Right renal pelvis (tissue), 4 donors: ENCODE results near the gene SUN2. TPM values are rescaled to one million over a fixed set of nuclear protein-coding genes. Genes with fewer than 3 reads are reported as not detected.

Experiments
- DNase-seq, 4 donors: peaks; one replicate each; pipeline ENCODE4 v3.0.0-alpha.2; 2013; ENCODE audit warnings: low read depth in 4 of 4, low spot score in 3 of 4, missing footprints in 1 of 4
- polyA plus RNA-seq, 4 donors: library from polyadenylated mRNA; unstranded; fragments of 120-200 nt; gene quantifications; one replicate each; pipeline ENCODE4 v1.2.1, GENCODE V29; 2013; ENCODE audit not compliant: insufficient read length in 4 of 4

The SUN2 gene
- polyA plus RNA-seq, 4 donors, result 54.3 to 67.7 (median 56.6) TPM

DNA sequence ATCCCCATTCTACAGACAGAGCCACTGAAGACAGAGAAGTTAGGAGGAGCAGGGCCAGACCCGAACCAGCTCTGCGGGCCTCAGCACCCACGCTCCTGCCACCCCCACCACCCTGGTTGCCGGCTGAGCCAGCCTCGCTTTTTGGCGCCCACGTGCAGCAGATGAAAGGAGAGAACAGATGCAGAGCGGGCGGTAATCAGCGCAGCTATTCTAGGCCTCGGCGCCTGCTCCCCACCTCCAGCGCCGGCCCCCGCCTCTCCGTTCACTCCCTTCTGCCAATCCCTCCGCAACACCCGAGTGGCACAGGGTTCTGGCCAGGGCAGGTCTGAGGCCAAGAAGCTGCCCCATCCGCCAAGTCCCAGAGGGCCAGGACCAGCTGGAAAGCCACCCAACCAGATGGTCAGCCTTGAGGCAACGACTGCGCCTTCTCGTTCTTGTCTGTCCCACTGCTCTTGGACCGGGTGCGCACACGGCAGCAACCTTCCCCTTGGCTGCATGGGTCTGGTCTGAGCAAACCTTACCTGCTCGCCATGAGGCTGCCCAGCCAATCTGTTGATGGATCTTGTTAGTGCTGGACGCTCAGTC, 21.4 kb upstream of the SUN2 start:
- DNase-seq, result no peak

DNA sequence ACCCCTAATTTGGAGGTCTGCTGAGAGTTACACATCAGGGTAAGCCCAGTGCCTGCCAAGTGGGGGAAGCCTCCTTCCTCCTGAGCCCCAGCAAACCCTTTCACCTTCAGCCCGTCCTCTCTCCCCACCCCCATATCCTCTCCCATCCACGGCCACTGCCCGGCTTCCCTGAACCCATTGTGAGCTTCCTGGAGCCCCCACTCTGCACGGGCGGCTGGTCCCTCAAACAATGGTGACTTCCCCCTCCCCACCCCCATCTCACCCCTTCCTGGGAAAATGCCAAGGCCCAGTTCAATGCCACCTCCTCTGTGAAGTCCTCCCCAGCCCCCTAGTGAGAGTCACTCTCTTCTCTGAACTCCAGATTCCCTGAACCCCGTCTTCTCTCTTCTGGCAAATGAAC, 20.3 kb upstream of the SUN2 start:
- DNase-seq, result no peak

DNA sequence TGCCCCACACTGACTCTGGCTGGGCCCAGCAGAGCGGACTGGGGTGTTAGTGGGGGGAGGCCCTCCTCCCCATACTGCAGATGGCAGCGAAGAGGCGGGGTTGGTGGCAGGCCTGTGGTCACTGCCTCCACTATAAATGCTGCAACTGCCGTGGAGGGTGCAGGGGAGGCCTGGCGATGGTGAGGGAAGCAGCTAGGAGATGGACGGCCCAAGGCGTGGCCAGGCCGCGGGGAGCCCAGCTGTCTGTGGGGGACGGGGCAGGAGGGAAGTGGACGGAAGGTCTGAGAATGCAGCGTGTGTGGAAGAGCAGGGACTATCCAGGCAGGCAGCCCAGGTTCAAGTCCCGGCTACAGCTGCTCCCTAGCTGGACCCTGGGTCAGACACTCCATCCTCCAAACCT, 19.9 kb upstream of the SUN2 start:
- DNase-seq, result no peak

DNA sequence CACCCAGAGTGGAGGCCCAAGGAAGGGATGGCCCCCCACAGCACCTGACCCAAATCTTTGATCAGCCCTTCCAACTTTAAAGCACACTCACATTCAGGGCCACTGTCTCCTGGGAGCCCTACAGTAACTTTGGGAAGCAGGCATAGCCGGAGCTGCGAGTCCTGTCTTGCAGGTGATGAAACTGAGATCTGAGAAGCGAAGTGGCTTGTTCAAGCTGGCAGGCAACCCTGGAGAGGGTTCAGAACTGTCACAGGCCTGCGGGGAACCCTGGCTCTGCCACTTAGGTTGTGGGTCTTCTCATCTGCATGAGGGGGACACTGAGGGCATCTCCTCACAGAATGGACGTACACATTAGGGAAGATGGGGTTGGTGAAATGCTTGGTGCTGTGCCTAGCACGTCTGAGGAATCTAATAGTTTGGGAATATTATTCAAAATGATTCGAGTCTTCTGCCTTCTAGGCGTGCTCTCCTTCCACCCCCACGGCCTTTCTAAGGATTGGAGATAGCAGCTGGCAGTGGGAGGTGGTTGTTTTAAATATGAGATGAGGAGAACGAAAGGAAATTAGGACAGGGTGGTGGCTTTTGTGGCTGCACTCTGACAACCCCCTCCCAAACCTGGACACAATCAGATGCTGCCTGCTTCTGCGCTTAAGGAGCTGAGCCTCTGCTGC, 18.8 kb upstream of the SUN2 start:
- DNase-seq, result no peak

DNA sequence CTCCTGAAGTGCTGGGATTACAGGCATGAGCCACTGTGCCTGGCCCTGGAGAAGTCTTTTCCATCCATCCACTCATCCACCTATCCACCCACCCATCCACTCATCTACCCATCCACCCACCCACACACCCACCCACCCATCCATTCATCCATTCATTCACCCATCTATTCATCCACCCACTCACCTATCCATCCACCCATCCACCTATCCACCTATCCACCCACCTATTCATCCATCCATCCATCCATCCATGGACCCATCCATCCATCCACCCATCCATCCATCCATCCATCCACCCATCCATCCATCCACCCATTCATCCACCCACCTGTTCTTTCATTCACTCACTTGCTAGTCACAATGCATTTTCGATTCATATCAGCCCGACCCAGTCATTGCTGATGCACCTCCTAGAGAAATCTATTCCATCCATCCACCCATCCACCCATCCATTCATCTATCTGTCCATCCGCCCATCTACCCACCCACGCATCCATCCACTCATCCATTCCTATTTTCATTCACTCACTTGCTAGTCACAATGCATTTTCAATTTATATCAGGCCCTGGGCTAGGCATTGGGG, 17.7 kb upstream of the SUN2 start:
- no peak for DNase-seq

DNA sequence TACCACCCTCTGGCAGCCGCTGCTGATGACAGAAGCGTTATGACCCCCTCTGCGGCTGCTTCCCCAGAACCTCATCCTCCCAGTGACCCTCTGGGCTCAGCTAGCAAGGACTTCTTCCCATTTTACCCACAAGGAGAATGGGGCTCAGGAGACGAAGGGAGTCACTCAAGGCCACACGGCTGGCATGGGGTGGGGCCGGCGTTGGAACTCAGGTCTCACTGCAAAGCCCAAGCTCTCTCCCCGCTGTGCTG, 16.8 kb upstream of the SUN2 start:
- DNase-seq, result no peak

DNA sequence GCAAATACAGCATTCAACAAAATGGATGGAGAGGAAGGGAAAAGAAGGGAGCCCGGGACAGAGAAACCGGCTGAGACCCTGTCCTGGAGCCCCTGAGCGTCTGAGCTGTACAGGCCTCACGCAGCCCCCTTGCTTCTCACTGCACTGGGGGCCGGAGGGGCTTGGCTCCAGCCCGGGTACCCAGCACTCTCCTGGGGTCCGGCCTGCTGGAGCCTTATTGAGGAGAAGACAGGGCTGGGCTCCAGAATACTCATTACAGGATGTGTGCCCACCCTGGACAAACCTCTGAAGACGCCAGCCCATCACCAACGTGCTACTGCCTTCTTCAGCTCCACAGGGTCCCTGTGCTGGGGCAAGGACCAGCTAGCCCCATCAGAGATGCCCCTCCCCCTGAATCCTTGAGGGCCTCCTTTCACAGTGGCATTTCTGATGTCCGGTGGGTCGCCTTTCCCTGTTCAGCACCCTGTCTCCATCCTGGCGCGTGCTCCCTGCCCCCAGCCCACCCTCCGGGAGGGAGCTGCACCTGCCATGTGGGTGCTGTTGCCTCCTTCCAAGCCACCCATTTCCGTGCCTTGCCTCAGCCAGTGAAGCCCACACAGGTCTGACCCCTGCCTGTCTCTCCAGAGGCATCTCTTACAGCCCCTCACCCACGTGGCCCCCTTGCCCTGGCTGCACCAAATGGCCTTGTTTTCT, 14.6 kb upstream of the SUN2 start:
- DNase-seq, result no peak

DNA sequence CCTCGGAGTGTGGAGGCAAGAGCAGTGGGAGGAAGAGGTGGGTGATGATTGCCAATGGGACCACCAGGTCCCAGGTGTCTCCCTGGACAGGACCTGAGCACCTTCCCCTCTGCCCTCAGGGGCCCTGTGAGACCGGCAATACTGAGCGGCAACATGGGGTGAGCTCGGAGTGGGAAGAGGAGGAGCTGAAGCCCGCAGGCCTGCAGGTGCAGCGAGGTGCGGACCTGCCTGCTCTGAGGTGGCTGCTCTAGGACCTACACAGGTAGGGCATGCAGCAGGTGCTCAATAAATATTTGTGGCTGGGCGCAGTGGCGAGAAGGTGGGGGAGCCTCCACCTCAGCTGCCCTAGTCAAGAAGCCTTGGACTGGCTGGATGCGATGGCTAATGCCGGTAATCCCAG, 12.2 kb upstream of the SUN2 start:
- DNase-seq, result no peak

DNA sequence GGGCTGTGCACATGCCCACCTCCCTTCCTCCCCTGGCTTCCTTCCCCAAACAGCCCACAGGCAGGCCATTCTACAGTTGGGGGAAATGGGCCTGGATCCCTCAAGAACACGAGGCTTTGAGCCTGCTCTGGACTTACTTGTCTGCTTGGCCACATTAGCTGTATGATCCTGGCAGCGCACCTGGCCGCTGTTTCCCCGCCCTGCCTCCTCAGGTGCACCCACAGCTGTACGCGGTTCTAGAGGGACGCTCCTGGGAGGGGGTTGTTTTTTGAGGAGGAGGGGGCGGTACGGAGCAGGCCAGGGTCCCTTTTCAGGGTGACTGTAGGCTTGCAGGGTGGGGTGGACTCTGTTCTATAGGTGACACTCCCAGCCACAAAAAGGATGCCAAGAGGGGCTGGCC, 11.5 kb upstream of the SUN2 start:
- DNase-seq, result no peak

DNA sequence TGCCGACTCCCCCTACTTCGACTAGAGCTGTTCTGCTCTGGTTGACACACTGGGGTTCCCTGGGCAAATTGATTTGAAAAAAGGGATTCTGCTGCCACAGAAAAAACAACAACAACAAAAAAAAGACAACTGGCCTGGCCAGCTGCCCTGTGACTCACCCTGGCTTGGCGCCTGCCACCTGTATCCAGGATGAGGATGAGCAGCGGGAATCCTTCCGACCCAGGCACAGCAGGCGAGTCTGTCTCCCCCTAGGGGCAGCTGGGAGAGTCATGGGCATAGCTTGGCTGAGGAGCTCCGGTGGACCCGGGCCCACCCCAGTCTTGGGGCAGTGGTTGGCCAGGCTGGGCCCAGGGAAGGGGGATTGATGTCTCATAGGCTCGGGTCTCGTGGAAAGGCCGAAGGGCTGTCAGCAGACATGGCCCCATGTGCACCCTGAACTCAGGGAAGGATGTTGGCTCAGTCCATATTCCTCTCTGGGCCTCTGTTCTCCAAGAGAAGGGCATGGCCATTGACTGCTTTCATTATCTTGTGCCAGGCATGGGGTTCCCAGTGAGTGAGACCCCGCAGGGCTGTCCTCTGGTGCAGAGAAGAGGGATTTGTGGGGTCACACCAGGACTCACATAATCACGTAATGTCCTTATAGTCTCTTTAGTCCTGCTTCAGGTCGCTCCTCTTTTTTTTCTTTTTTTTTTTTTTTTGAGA, 10.4 kb upstream of the SUN2 start:
- no peak for DNase-seq

DNA sequence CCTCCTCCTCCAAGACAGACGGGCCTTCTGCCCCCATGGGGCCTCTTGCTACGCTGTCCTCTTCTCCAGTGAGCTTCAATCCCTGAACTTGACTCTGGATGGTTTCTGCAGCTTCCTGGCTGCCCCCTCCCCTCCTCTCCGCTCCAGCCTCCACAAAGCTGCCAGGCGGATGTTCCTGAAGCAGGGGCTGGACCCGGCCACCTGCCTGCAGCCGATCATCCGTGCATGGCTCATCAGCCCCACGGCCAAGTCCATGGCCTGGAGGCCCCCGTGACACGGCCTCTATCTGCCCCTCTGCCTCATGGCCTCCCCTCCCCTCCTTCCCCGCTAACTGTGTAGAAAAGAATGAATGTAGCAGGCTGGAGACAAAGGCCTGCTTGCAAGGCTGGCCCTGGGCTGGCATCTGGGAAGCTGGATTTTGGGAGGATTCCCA, 6.8 kb upstream of the SUN2 start:
- no peak for DNase-seq

DNA sequence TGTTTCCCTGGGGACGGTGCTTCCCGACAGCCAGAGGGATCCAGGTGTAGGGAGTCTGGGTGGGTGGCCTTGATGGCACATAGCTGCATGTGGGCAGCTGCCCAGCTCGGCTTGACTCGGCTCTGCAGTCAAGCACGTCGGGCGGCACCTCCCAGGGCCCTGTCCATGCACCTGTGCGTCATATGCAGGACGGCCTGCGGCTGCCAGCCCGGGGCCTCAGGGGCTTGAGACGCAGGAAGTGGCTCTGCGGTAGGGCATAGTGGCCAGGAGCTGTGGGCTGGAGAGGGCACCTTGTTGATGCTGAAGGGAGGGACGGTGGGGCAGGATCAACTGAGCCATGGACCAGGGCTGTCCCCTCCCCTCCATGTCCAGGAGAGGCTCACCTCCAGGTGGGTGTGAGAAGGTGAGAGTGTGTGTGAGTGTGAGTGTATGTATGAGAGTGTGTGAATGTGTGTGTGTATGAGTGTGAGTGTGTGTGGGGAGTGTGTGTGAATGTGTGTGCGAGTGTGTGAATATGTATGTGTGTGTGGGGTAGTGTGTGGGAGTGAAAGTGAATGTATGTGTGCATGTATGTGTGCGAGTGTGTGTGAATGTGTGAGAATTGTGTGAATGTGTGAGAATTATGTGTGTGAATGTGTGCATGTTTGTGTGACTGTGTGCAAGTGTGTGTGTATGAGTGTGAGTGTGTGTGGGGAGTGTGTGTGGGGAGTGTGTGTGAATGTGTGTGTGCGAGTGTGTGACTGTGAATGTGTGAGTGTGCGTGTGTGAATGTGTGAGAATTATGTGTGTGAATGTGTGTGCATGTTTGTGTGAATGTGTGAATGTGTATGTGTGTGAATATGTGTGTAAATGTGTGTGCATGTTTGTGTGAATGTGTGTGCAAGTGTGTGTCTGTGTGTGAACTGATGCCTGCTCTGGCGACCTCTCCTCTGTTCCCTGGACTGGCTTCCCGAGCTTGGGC, 5.7 kb upstream of the SUN2 start:
- no peak for DNase-seq

DNA sequence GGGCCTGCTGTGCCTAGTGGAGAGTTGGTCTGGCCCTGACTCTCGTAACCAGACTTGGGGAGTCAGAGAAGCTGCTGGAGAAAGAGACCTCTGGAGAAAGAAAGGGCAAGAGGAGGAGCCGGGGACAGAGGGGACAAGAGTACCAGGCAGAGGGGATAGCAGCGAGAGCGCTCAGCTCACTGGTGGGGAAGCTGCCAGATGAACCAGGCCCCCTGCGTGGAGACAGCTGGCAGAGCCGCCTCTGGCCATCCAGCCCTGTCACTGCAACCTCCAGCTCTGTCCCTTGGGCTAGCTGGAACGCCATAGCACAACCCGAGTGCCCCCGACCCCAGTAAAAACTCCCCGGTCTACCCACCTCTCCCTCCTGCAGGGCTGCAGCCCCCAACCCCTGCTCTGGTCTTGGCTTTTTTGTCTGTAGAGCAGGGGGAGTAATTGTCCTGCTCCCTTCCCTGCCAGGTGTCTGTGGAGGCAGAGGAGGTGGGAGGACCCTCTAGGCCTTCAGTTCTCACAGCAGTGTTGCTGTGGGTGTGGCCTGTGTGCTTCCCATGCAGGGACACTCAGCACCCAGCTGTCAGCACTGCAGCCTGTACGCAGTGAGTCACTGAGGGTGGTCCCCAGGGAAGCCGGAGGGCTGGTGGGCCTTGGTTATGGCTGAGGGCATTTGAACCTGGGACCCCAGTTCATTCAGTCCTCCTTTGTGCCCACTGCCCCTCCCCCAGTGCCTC, 4.8 kb upstream of the SUN2 start:
- DNase-seq, result no peak

DNA sequence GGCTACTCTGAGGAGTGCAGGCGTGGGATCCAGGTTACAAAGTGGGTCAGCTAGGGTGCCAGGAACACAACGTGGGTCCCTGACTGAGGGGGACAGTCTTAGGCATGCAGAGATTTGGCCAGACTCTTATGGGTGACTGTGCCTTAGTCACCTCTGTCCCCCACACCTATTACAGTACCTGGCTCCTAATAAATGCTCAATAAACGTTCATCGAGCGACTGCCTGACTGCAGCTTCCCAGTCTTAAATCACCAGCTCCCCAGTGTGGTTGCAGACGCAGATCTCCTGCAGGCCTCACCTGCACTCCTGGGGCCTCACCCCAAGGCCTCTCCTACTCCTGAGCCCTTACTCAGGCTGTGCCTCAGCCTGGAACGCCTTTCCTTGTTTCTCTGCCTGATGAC, 3.2 kb upstream of the SUN2 start:
- DNase-seq, result no peak

DNA sequence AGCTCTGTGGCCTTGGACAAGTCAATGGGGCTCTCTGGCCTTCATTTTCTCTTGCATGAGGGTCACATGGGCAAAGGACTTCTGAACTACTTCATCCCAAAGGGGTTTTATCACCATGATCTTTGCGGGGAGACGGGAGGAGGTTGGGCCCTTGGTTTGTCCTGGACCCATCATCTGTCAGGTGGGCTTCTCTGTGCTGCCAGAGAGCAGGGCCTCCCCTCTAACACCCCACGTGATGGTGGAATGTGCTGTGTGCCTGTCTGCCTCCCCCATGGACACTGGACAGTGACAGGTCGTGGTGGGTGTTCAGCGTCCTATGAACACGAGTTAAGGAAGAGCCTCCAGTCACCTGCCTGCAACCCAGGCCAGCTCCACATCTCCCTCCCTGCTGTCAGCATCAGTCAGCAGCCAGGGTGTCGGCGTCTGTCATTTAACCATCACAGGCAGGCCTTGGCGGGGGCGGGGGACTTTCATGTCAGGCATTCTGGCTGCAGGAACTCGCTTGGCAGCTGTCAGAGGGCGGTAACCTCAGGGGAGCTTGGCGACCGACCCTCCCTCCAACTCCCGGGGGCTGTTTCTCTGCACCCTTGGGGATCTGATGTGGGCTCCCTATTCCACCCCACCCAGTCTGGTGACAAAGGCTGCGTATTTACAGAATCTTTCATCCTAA, 2.6 kb upstream of the SUN2 start:
- DNase-seq, result no peak

DNA sequence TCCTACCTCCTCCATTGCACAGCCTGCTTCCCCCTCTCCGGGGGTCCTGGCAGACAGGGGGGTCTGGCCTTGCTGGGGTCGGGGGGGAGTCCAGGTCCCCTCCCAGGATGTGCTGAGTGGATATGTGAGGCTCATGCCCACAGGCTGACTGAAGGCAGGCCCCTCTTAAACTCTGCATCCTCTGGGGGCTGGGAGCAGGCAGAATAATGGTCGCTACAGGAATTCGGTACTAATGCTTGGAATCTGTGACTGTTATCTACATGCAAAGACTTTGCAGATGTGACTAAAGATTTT, 1.6 kb upstream of the SUN2 start:
- DNase-seq, result no peak

DNA sequence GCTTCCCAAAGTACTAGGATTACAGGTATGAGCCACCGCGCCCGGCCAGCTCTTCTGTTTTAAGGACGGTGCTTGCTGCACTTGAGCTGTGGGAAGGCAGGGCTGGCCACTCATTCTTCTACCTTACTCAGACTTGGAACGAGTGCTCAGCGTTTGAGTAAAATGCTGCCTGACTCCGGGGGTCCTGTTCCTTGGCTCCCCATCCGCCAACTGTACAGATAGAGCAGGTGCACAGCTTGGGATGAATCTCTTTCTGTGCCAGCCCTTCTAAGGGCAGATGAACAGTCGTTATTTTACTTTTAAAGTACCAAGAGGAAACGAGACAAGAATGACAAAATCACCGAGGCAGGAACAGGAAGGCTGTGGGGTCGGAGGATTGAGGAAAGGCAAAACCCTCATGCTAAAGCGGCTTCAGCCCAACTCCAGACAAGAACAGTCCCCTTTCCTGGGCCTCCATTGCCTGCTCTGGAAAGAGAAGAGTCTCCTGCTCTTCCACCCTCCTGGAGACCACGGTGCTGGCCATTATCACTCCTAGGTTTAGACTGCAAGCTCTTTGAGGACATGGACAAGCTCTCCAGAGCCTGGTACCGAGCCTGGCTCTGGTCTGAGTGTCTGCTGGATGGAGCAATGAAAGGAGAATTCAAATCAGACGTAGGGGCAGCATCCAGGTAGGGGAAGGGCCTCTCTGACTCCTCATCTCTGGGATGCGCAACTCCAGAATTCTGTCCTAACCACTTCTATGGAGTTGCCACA, 1.1 kb upstream of the SUN2 start:
- DNase-seq, result no peak

DNA sequence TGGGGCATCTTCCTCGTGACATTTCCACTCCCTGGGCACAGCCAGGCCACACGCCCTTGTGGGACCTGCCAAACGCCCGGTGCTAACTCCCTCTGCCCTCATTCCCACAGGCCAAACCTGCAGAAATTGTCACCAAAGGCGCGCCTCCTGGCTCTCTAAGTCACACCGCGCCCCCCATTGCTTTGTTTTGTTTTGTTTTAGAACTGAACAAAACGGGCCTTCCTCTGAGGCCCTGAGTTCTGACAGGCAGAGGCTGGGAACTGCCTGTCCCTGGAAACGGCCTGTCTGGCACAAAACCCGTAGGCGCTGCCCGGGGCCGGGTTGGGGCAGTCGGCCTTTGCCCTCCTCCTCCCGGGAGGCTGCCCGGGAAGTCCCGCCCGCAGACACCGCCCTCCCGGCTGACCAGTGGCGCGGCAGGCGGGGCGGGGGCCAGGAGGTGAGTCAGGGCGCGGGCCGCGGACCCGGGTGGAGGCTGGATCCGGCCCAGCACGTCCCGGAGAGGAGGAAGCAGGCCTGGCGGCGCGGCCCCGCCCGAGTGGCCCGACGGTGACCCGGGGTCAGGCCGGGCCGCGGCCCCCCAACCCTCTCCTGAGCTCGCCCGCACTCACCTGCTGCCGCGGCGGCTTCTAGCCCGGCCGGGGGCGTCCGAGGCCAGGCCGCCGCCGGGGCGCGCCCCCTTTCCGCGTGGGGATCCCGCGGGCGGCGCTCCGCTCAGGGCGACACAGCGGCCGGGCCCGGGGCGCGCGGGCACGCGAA, 465 bp downstream of the SUN2 start:
- no peak for DNase-seq
